GM19099 (cell line): ENCODE data around the gene SPART.

Experiments used
- POLR2A ChIP-seq: IDR thresholded peaks from 3 replicates; pipeline ENCODE4 v1.6.1; 2011; ENCODE audit warnings: low read depth; ENCODE audit not compliant: insufficient read length; ENCODE audit errors: extremely low read depth

SPART gene

GRCh38 chr13:36346222-36347083, at the start of gene SPART:
Gene SPART, minus strand, starts transcription at chr13:36346394. Its CDS starts 10,564 bp downstream, at chr13:36335830.
- TF ChIP-seq POLR2A: peak; percentile 21

- TF ChIP-seq POLR2A: no peak
These were observed 49.1 kb upstream of the SPART start for GRCh38 chr13:36395280-36395679.

- no peak for TF ChIP-seq POLR2A
These were observed 39.3 kb upstream of the SPART start for GRCh38 chr13:36385489-36385888.

- TF ChIP-seq POLR2A: no peak
These were observed 35.8 kb upstream of the SPART start for GRCh38 chr13:36382030-36382429.

GRCh38 chr13:36377826-36378468, 31.8 kb upstream of the SPART start:
- no peak for TF ChIP-seq POLR2A

- no peak for TF ChIP-seq POLR2A
These were observed 27.9 kb upstream of the SPART start for GRCh38 chr13:36374063-36374462.

GRCh38 chr13:36371185-36371584, 25.0 kb upstream of the SPART start:
- no peak for TF ChIP-seq POLR2A

GRCh38 chr13:36370108-36370429, 23.9 kb upstream of the SPART start:
- TF ChIP-seq POLR2A: no peak

- no peak for TF ChIP-seq POLR2A
These were observed 23.3 kb upstream of the SPART start for GRCh38 chr13:36369268-36370107.

- TF ChIP-seq POLR2A: no peak
These were observed 19.8 kb upstream of the SPART start for GRCh38 chr13:36366031-36366430.

GRCh38 chr13:36363366-36363863, 17.2 kb upstream of the SPART start:
- TF ChIP-seq POLR2A: no peak

- no peak for TF ChIP-seq POLR2A
These were observed 16.7 kb upstream of the SPART start for GRCh38 chr13:36362914-36363313.

- no peak for TF ChIP-seq POLR2A
These were observed 16.1 kb upstream of the SPART start for GRCh38 chr13:36362251-36362650.

GRCh38 chr13:36360903-36361302, 14.7 kb upstream of the SPART start:
- TF ChIP-seq POLR2A: no peak

GRCh38 chr13:36359301-36359950, 13.2 kb upstream of the SPART start:
- no peak for TF ChIP-seq POLR2A

GRCh38 chr13:36358175-36358718, 12.1 kb upstream of the SPART start:
- no peak for TF ChIP-seq POLR2A
